ENCODE results near the gene SCP2. TPM values are rescaled to one million over a fixed set of nuclear protein-coding genes. Genes with fewer than 3 reads are reported as not detected.
A peak's percentile ranks its signal among the peaks of the same experiment; 100 is the strongest.

The SCP2 gene
- total RNA-seq, 2 donors from 2014 or later: 69.3 to 99.4 TPM

GRCh38 chr1:53023546-53023945 is 96.5 kb downstream of the SCP2 start:
- H3K36me3 ChIP-seq (ENCODE audit: control insufficient read depth, insufficient read depth, low read length): no peaks in the 10 kb centered on the region
- no peak for DNase-seq
- no peak overlapping the region for H3K27ac ChIP-seq (ENCODE audit: low read depth, low read length)
- no peaks in the 10 kb centered on the region for H3K9me3 ChIP-seq (ENCODE audit: control insufficient read depth, low read length)
- Mint-ChIP-seq H3K4me1 (no peaks in the 10 kb centered on the region), H3K4me3 (no peak overlapping the region), H3K27me3 (ENCODE audit: insufficient read depth) (no peaks in the 10 kb centered on the region), H3K9me3 (no peaks in the 10 kb centered on the region), H3K27ac (no peak overlapping the region), H3K36me3 (ENCODE audit: low read depth) (peaks cover 2% of the 10 kb centered on the region)
- WGBS, 2 experiments (ENCODE audit: insufficient coverage in 1 of 2, insufficient read length in 1 of 2): 90 to 100% methylated on average over 1 to 3 of the region's 3 CpGs
- no peak overlapping the region for H3K9ac ChIP-seq (ENCODE audit: extremely low read depth, low read length, poor library complexity, severe bottlenecking)
- no peak overlapping the region for H3K4me3 ChIP-seq (ENCODE audit: low read length)
- H3K27me3 ChIP-seq (ENCODE audit: control insufficient read depth, insufficient read depth, low read length, poor library complexity, severe bottlenecking): no peaks in the 10 kb centered on the region
- H3K4me1 ChIP-seq (ENCODE audit: control insufficient read depth, insufficient read depth, low read length): no peaks in the 10 kb centered on the region
- TF ChIP-seq CTCF (conservative IDR thresholded peaks at IDR 0.05): no peak

GRCh38 chr1:53024117-53024516 is 97.0 kb downstream of the SCP2 start:
- Mint-ChIP-seq H3K9me3 (no peaks in the 10 kb centered on the region), H3K27me3 (ENCODE audit: insufficient read depth) (no peaks in the 10 kb centered on the region), H3K27ac (no peak overlapping the region), H3K36me3 (ENCODE audit: low read depth) (peaks cover 2% of the 10 kb centered on the region), H3K4me3 (no peak overlapping the region), H3K4me1 (no peaks in the 10 kb centered on the region)
- Histone ChIP-seq H3K36me3 (ENCODE audit: control insufficient read depth, insufficient read depth, low read length) (peaks cover under 1% of the 10 kb centered on the region), H3K9me3 (ENCODE audit: control insufficient read depth, low read length) (no peaks in the 10 kb centered on the region), H3K27ac (ENCODE audit: low read depth, low read length) (no peak overlapping the region), H3K4me3 (ENCODE audit: low read length) (no peak overlapping the region), H3K27me3 (ENCODE audit: control insufficient read depth, insufficient read depth, low read length, poor library complexity, severe bottlenecking) (no peaks in the 10 kb centered on the region), H3K9ac (ENCODE audit: extremely low read depth, low read length, poor library complexity, severe bottlenecking) (no peak overlapping the region), H3K4me1 (ENCODE audit: control insufficient read depth, insufficient read depth, low read length) (no peaks in the 10 kb centered on the region)
- DNase-seq: no peak
- TF ChIP-seq CTCF (conservative IDR thresholded peaks at IDR 0.05): no peak

GRCh38 chr1:53025034-53025768 is 98.1 kb downstream of the SCP2 start:
- no peak overlapping the region for H3K4me3 Mint-ChIP-seq
- H3K27me3 ChIP-seq (ENCODE audit: control insufficient read depth, insufficient read depth, low read length, poor library complexity, severe bottlenecking): no peaks in the 10 kb centered on the region
- TF ChIP-seq CTCF (conservative IDR thresholded peaks at IDR 0.05): no peak
- 60 to 81% methylated on average over 2 of the region's 2 CpGs for WGBS, 2 experiments (ENCODE audit: insufficient coverage in 1 of 2, insufficient read length in 1 of 2)
- peak overlapping the region; percentile 8 for H3K27ac ChIP-seq (ENCODE audit: low read depth, low read length)
- no peak overlapping the region for H3K9ac ChIP-seq (ENCODE audit: extremely low read depth, low read length, poor library complexity, severe bottlenecking)
- peaks cover 2% of the 10 kb centered on the region for H3K36me3 Mint-ChIP-seq (ENCODE audit: low read depth)
- no peaks in the 10 kb centered on the region for H3K9me3 Mint-ChIP-seq
- H3K36me3 ChIP-seq (ENCODE audit: control insufficient read depth, insufficient read depth, low read length): peaks cover 7% of the 10 kb centered on the region
- no peaks in the 10 kb centered on the region for H3K4me1 ChIP-seq (ENCODE audit: control insufficient read depth, insufficient read depth, low read length)
- no peak for DNase-seq
- H3K4me1 Mint-ChIP-seq: no peaks in the 10 kb centered on the region
- no peaks in the 10 kb centered on the region for H3K9me3 ChIP-seq (ENCODE audit: control insufficient read depth, low read length)
- H3K4me3 ChIP-seq (ENCODE audit: low read length): no peak overlapping the region
- H3K27me3 Mint-ChIP-seq (ENCODE audit: insufficient read depth): no peaks in the 10 kb centered on the region
- no peak overlapping the region for H3K27ac Mint-ChIP-seq

Data from endodermal cell (in vitro differentiated cells).